Measurements from ENCODE around the gene RNF225.
"Not testable (repeated sequence)": the region's sequence is repeated elsewhere in the genome, so short reads cannot be mapped to it uniquely, and the experiment has no call there.

RNF225 gene

DNA sequence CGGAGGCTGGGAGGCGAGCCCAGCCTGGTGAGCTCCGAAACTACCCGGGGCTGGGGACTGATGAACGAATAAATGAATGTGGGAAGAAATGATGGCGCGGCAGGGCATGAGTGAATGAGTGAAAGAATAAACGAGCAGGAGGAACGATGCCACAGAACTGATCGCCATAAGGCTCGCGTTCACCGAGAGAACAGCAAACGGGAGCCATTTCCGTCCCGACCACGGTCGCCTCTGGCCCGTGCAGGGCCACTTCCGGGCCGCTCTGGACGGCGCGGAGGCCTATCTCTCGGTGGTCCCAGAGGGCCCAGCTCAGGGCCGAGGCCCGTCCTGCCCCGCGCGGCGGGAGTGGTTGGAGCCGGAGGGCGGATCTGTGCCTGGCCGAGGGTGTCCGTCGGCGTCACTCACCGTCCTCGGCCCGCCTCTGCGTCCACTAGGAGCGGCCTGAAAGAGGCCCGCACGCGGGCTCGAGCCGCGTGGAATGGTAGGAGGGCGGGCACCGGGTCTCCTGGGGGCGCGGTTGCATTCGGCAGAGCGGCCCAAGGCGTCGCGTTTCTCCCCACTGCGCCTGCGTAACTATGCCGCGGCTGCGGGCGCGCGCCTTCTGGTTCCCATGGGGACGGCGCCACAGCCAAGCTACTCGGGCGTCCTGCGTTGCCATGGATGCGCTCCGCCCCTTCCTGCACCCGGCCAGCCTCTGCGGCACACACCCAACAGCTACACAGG, 33.0 kb upstream of the RNF225 start, which contains the start of gene ZNF497:
ZNF497 (minus strand) TSS at position 480 of the 723 bp plus-strand sequence. CDS start 5,116 bp downstream, outside the sequence.
- peak; percentile 96 for DNase-seq

GRCh38 chr19:58364146-58364545, 31.3 kb upstream of the RNF225 start:
- DNase-seq = no peak

DNA sequence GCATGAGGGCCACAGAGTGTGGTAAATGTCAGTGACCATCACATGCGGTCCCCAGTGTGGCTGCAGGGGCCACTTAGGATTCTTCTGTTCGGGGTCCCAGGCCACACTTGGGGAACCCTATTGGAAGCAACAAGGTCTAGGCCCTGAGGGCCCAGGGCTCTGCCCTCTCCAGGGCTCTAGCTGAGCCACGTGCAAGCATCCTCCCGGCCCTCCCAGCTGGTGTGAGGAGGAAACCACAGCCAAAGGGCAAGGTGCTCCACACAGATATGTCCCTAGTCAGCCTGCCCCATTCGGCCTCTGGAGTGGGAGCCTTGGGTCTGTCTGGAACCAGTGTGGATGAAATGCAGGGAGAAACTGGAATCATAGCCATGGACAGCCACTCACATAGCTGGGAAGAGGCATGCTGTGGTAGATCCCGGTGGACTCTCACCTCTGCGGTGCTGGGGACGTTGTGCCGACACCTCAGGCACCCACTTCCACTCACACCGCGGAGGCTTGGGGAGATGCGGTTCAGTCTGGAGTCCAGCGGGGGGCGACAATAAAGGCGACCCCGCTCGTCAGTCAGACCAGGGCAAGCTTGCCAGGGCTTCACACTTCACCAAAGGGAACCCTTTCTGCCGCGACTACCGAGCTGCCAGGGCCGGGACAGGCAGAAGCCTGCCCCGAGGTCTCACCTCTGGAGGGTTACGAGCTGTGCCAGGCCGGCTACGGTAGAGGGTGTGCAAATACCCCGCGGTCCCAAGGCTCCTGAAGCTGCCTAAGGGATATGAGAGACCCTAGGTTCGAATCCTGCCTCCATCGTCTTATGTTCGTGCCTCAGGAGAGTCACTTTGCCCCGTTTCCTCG, 28.6 kb upstream of the RNF225 start:
- DNase-seq = no peak

DNA sequence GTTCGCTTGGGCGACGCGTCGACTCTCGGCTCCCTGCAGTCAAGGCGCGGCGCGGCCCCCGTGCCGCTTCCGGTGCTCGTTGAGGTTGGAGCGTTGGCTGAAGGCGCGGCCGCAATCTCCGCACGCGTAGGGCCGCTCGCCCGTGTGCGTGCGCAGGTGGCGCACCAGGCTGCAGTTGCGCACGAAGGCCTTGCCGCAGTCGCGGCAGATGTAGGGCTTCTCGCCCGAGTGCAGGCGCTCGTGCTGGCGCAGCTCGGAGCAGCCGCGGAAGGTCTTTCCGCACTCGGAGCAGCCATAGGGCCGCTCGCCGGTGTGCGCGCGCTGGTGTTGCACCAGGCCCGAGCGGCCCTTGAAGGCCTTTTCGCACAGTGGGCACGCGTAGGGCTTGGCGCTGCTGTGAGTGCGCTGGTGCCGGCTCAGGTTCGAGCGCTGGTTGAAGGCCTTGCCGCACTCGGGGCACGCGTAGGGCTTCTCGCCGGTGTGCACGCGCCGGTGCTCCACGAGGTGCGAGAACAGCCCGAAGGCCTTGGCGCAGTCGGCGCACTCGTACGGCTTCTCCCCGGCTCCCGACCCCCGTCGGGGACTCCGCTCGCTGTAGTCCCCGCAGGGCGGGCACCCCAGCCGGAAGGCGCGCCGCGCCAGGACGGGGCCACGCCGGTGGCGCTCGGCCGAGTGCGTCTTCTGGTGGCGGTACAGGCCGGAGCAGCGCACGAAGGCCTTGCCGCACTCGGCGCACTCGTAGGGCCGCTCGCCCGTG, 27.6 kb upstream of the RNF225 start:
- no peak for DNase-seq

GRCh38 chr19:58368561-58369360, 26.7 kb upstream of the RNF225 start:
- DNase-seq = no peak

DNA sequence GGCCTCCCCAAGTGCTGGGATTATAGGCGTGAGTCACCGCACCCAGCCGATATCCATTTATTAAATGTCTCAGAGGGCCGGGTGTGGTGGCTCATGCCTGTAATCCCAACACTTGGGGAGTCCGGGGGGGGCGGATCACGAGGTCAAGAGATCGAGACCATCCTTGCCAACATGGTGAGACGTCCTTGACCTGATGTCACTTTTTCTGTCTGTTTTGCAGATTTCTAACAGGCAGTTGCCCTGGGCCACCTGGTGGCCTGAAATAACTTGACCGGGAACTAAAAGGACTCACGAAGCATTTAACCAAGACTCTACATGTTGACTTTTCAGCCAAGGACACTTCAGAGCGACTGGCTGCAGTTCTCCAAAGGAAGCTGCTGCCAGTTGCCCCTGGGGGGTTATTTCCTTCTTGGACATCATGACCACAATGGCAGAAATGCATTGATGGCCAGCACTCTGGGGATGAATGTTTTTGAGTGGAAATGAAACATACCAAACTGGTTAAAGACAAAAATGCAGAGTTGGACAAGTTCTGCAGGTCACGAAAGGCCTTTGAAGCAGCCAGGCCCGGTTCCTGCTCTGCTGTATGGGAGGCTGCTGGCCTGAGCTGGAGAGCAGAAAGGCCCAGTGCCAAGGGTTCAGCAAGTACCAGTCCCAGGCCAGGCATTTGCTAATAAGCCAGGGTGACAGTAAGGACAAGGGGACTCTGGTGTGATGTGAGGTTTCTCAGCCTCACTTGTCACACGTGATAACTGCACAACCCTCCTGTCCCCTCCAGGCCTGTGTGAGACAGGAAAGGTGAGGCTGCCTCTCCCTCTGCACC, 22.9 kb upstream of the RNF225 start:
- no peak for DNase-seq

DNA sequence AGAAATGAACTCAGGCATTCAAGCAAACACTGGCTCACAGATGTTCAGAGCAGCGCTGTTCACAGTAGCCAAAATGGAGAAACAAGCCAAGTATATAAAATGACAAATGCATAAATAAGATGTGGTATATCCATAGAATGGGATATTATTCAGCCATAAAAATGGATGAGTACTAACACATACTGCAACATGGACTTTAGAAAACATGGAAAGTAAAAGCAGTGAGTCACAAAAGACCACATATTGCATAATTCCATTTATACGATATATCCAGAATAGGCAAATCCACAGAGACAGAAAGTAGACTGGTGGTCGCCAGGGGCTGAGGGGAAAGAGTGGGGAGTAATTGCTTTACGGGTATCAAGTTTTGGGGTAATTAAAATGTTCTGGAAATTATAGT, 21.3 kb upstream of the RNF225 start:
- DNase-seq = no peak

GRCh38 chr19:58376724-58377123, 18.7 kb upstream of the RNF225 start:
- not testable (repeated sequence) for DNase-seq

GRCh38 chr19:58379246-58379645, 16.2 kb upstream of the RNF225 start:
- no peak for DNase-seq

- DNase-seq = no peak
Measured at GRCh38 chr19:58380037-58380661, 15.3 kb upstream of the RNF225 start.

DNA sequence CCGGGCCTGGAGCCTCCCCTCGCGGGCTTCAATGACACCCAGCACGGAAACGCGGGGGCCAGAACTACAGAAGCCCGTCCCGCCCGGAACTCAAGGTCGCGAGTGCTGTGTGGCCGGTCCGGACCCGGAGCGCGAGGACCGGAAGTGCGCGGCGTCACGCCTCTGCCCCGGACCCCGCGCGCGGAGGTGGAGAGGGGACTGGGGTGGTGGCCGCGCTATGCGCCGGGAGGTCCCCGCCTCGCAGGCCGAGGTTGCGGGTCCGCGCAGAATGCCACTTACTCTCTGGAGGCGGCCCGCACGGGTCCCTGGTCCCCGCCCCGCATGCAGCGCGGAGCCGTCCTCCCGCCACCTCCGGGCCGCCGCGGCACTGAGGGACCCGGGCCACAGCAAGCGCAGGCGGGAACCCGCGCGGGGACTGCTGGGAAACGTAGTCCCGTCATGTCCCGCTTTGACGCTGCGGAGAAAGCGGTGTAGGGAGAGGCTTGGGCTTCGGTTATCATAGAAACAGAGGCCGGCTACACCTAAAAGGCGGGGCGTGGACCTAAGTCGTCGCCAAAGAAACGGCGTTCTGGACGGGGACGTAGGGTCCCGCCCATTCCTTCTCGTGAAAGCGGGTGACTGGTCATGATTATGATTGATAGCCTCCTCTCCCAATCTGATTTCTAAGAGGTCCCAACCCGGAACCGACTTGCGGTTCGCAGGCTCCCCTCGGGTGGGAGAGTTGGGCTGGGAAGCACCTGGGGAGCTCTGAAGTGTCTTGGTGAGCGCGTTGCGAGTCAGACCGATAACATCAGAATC, 14.6 kb upstream of the RNF225 start, which contains the start of gene ZNF837:
ZNF837 (minus strand) TSS at position 369 of the 798 bp plus-strand sequence. CDS start 11,698 bp downstream, outside the sequence.
- peak; percentile 97 for DNase-seq

GRCh38 chr19:58381460-58382212, 13.8 kb upstream of the RNF225 start:
- no peak for DNase-seq

DNA sequence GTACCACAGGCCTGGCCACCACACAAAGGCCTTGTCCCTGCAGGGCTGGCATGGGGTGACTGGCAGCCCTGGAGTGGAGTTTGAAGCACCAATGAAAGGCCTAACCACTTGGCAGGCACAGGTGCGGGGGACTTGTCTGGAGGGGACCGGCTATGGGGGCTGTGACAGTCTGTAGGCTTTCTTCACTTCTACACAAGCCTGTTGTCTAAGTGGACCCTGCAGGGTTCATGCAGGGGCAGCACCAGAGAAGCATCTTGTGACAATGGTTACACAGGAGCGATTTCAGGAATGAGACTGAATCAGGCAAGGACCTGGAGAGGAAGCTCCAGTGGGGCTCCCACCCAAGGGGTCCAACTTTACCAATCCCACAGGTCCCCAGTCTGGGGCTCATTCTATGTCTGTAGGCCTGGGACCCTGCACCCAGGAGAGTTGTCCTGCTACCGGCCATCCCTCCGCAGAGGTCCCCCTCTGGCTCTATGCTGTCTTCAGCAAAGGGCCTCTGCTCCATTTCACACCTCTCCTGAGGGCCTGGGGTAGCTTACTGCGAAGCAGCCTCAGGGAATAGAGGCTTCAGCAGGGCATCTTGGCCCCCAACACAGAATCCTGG, 12.4 kb upstream of the RNF225 start:
- DNase-seq = no peak

- no peak for DNase-seq
Measured at GRCh38 chr19:58385313-58385890, 10.1 kb upstream of the RNF225 start.

GRCh38 chr19:58385891-58386575, 9.4 kb upstream of the RNF225 start:
- DNase-seq = no peak

DNA sequence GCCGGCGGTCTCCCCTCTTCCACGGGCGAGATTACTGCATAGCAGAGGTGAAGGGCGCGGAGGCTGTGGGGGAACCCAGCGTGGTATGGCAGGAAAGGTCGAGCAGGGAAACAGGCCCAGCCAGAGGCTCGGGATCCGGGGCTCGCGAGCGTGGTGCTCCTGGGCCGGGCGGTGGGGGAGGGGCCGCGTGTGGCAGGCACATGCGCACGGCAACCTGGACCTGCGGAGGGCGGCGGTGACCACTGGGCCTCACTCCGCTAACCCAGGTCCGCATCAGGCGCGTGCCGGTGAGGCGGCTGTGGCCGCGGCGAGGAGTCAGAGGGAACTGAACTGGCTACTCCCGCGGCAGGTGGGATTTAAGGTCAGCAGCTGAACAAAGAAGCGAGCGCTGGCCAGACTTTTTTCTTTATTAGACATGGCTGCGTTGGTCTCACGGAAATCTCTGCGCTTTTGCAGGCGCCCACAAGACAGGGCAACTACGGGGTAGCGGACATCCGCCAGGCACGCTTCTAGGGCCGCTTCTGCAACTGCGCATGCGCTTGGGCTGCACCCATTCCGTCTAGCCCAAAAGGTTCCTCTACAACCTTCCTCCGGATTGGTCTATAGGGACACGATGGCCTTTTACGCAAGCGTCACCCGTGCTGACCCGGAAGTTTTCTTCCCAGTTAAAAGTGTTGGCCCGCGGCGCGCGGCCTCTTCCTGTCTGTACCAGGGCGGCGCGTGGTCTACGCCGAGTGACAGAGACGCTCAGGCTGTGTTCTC, 8.7 kb upstream of the RNF225 start, which contains the start of gene RPS5:
RPS5 (plus strand) TSS at position 694 of the 762 bp plus-strand sequence. CDS start 869 bp downstream, outside the sequence.
- peak; percentile 96 for DNase-seq

Measured in activated CD4-positive, alpha-beta T cell treated with anti-CD3 and anti-CD28 coated beads for 1 hour (primary cell).